Non-pigmented ciliary epithelial cell (primary cell): ENCODE data around the gene UBXN2A.

Experiments used
- DNase-seq: peaks from one replicate; pipeline ENCODE4 v3.0.0-alpha.2; 2010; ENCODE audit warnings: low read depth

UBXN2A gene

GRCh38 chr2:24046930-24047702 is 106.9 kb downstream of the UBXN2A start, which contains the start of gene WDCP:
WDCP (minus strand) TSS chr2:24047391; CDS start chr2:24039494, 7,897 bp downstream.
- peak; percentile 97 for DNase-seq

DNA sequence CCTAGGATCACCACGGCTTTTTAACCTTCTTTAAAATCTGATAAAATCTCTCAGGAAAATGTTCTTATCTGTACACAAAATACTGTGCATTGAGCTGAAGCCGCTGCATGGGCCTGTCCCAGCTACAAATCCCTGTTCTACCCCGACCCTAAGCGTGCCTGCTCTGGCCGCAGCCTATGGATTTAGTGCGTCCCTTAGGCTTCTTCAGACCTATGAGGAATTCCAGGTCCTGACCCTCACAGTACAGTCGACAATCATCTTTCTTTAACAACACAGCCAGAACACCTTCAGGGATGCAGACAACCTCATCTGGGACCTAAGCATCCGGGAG is 107.4 kb downstream of the UBXN2A start:
- no peak for DNase-seq

GRCh38 chr2:24048769-24049484 is 108.7 kb downstream of the UBXN2A start:
- no peak for DNase-seq

- DNase-seq = peak; percentile 13
These were observed 109.3 kb downstream of the UBXN2A start, which contains the start of gene FKBP1B for GRCh38 chr2:24049485-24050021. FKBP1B (plus strand) TSS chr2:24049741; CDS start chr2:24049850, 109 bp downstream.

- DNase-seq = no peak
These were observed 110.0 kb downstream of the UBXN2A start for GRCh38 chr2:24050041-24050979.

DNA sequence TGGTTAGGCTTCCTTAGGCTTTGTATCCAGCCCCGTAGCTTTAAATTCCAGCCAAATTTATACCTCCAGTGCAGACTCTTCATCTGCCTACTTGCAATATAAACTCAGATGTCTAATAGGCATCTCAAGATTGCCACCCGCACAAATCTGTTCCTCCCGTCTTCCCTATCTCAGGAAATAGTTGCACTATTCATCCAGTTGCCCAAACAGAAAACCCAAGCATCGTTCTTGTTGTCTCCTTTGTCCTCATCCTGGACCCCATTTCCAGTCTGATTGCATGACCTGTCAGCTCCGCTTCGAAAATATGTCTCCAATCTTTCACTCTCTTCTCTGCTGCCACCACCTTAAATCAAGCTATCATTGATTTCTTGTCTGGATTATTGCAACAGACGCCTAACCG is 111.6 kb downstream of the UBXN2A start:
- DNase-seq = no peak

DNA sequence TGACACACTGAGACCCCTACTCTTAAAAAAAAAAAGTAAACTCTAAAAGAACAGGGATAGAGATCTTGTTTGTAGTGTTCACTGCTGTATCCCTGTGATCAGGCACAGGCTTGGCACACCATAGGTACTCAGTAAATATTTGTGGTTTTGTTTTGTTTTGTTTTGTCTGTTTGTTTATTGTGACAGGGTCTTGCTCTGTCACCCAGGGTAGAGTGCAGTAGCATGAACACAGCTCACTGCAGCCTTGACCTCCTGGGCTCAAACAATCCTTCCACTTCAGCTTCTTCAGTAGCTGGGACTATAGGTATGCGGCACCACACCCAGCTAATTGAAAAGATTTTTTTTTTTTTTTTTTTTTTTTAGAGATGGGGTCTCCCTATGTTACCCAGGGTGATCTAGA is 112.7 kb downstream of the UBXN2A start:
- DNase-seq = no peak
